Measurements from ENCODE around the gene PES1. TPM values are rescaled to one million over a fixed set of nuclear protein-coding genes. Genes with fewer than 3 reads are reported as not detected.
A peak's percentile ranks its signal among the peaks of the same experiment; 100 is the strongest.

PES1 gene
- total and polyA plus RNA-seq, 2 donors (not counting 3 experiments of a cell fraction or from before 2014, with no cell fraction given) = 110 to 135 TPM

DNA sequence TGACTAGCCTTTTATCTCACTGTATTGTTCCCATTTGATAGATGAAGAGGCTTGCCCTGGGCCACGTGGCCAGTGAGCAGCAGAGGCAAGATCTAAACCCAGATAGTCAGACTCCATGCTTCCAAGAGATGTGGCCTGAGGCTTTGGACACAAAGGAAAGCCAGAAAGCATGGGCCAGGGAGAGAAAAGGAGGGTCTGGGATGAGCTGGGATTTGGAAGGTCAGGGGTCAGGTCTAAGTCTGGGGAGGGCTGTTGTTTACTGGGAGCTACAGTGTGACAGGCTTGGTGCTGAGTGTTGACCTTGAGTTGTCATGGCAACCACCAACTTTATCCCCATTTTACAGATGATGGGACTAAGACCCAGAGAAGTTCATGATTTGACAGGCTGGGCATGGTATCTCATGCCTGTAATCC lies 46.0 kb upstream of the PES1 start:
- no peak overlapping the region for H3K27ac ChIP-seq (ENCODE audit: insufficient read depth, low read depth, low read length)
- no peaks in the 10 kb centered on the region for H3K9me1 ChIP-seq (replicated peaks; ENCODE audit: control insufficient read depth, extremely low read depth, insufficient read depth, low read length)
- TF ChIP-seq MYC (IDR thresholded peaks at IDR 0.05; ENCODE audit: low read depth, low read length) = no peak
- TF ChIP-seq, protein P1, sequence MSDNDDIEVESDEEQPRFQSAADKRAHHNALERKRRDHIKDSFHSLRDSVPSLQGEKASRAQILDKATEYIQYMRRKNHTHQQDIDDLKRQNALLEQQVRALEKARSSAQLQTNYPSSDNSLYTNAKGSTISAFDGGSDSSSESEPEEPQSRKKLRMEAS (IDR thresholded peaks at IDR 0.05; ENCODE audit: insufficient read depth, insufficient read length) = no peak
- peak; percentile 66 for TF ChIP-seq GATA2 (IDR thresholded peaks at IDR 0.05; ENCODE audit: insufficient read depth, insufficient read length, low read depth, low read length)
- BruUV-seq (replicated peaks) = no TSS peak
- peaks cover 52% of the 10 kb centered on the region for H3K79me2 ChIP-seq (ENCODE audit: control insufficient read depth, insufficient read depth, low read length)
- H3K9me3 ChIP-seq (replicated peaks; ENCODE audit: control insufficient read depth, insufficient read depth, low read length) = no peaks in the 10 kb centered on the region
- H3K4me3 ChIP-seq (replicated peaks in 1 of 3; ENCODE audit: insufficient read depth in 1 of 3, low read depth in 1 of 3, low read length in 3 of 3) = peak overlapping the region in 2 of 3 experiments; percentile 68 to 85
- no peaks in the 10 kb centered on the region for H3K36me3 ChIP-seq (ENCODE audit: control insufficient read depth in 2 of 2, extremely low read depth in 1 of 2, insufficient read depth in 2 of 2, low read length in 2 of 2)
- no peaks in the 10 kb centered on the region for H4K20me1 ChIP-seq (replicated peaks; ENCODE audit: control insufficient read depth, extremely low read depth, insufficient read depth, low read length)
- H3K4me2 ChIP-seq (ENCODE audit: insufficient read depth, low read length) = peak overlapping the region; percentile 95
- intact Hi-C loops (cut with micrococcal nuclease) (no loop called here), dilution Hi-C loops (cut with MboI; ENCODE audit: extremely low pct_ligation_motif_present, low sequenced_read_pairs) (no loop called here)
- H3K4me1 ChIP-seq (ENCODE audit: control insufficient read depth, extremely low read depth, insufficient read depth, low read length) = peaks cover 31% of the 10 kb centered on the region
- ChIA-PET CTCF (interaction anchor here (0.6 to 2.4 kb wide), 3 partner anchors 29 to 117 kb away, joined by 3 to 17 read pairs (median 3); no protein-coding TSS in a partner anchor), POLR2A (no interaction called here)
- H3K9ac ChIP-seq (replicated peaks; ENCODE audit: extremely low read depth, insufficient read depth, low read length) = no peak overlapping the region
- DNase-seq (ENCODE audit: low read depth, low spot score) = peak; percentile 11
- FAIRE-seq = no peak
- H2AFZ ChIP-seq (ENCODE audit: low read depth, low read length) = no peak overlapping the region
- no peaks in the 10 kb centered on the region for H3K27me3 ChIP-seq (ENCODE audit: control insufficient read depth in 2 of 2, insufficient read depth in 2 of 2, low read length in 2 of 2)

DNA sequence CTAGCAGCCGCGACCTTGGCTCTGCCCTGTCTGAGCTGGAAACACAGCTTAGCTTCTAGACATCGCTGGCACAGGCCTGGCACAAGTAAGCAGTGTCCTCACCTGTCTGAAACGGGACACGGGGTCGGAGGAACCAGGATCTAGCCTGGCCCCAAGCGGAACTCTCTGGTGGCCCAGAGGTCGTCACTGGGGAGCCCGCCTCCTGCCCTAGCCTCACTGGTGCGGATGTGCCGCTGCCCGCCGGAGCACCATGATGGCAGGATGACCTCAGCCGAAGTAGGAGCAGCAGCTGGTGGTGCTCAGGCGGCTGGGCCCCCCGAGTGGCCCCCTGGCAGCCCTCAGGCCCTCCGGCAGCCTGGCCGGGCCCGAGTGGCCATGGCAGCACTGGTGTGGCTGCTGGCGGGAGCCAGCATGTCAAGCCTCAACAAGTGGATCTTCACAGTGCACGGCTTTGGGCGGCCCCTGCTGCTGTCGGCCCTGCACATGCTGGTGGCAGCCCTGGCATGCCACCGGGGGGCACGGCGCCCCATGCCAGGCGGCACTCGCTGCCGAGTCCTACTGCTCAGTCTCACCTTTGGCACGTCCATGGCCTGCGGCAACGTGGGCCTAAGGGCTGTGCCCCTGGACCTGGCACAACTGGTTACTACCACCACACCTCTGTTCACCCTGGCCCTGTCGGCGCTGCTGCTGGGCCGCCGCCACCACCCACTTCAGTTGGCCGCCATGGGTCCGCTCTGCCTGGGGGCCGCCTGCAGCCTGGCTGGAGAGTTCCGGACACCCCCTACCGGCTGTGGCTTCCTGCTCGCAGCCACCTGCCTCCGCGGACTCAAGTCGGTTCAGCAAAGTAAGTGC lies 44.7 kb upstream of the PES1 start:
- peak overlapping the region; percentile 52 to 85 (median 68) for H3K4me3 ChIP-seq (replicated peaks in 1 of 3; ENCODE audit: insufficient read depth in 1 of 3, low read depth in 1 of 3, low read length in 3 of 3)
- peak overlapping the region; percentile 54 for H3K27ac ChIP-seq (ENCODE audit: insufficient read depth, low read depth, low read length)
- peak overlapping the region; percentile 65 for H2AFZ ChIP-seq (ENCODE audit: low read depth, low read length)
- peaks cover 31% of the 10 kb centered on the region for H3K4me1 ChIP-seq (ENCODE audit: control insufficient read depth, extremely low read depth, insufficient read depth, low read length)
- DNase-seq (ENCODE audit: low read depth, low spot score) (peak; percentile 31), FAIRE-seq (peak; percentile 71)
- TF ChIP-seq FOS (IDR thresholded peaks at IDR 0.05; ENCODE audit: borderline replicate concordance, insufficient read depth, low read length) = no peak
- TF ChIP-seq, protein P2, sequence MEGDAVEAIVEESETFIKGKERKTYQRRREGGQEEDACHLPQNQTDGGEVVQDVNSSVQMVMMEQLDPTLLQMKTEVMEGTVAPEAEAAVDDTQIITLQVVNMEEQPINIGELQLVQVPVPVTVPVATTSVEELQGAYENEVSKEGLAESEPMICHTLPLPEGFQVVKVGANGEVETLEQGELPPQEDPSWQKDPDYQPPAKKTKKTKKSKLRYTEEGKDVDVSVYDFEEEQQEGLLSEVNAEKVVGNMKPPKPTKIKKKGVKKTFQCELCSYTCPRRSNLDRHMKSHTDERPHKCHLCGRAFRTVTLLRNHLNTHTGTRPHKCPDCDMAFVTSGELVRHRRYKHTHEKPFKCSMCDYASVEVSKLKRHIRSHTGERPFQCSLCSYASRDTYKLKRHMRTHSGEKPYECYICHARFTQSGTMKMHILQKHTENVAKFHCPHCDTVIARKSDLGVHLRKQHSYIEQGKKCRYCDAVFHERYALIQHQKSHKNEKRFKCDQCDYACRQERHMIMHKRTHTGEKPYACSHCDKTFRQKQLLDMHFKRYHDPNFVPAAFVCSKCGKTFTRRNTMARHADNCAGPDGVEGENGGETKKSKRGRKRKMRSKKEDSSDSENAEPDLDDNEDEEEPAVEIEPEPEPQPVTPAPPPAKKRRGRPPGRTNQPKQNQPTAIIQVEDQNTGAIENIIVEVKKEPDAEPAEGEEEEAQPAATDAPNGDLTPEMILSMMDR (IDR thresholded peaks at IDR 0.05; ENCODE audit: extremely low read depth in 1 of 2, insufficient read depth in 1 of 2, low read depth in 1 of 2, low read length in 2 of 2) = peak in 1 of 2 donors; percentile 5
- H3K4me2 ChIP-seq (ENCODE audit: insufficient read depth, low read length) = peak overlapping the region; percentile 95
- H3K27me3 ChIP-seq (ENCODE audit: control insufficient read depth in 2 of 2, insufficient read depth in 2 of 2, low read length in 2 of 2) = no peaks in the 10 kb centered on the region
- peaks cover 45% of the 10 kb centered on the region for H3K79me2 ChIP-seq (ENCODE audit: control insufficient read depth, insufficient read depth, low read length)
- H3K36me3 ChIP-seq (ENCODE audit: control insufficient read depth in 2 of 2, extremely low read depth in 1 of 2, insufficient read depth in 2 of 2, low read length in 2 of 2) = no peaks in the 10 kb centered on the region
- POLR2A ChIA-PET = interaction anchor here (0.6 to 1.6 kb wide), 3 partner anchors 14 to 1102 kb away, joined by 3 to 9 read pairs (median 6); no protein-coding TSS in a partner anchor
- H3K9me3 ChIP-seq (replicated peaks; ENCODE audit: control insufficient read depth, insufficient read depth, low read length) = no peaks in the 10 kb centered on the region
- intact Hi-C loops (cut with micrococcal nuclease) = no loop called here
- peak overlapping the region; percentile 79 for H3K9ac ChIP-seq (replicated peaks; ENCODE audit: extremely low read depth, insufficient read depth, low read length)
- H4K20me1 ChIP-seq (replicated peaks; ENCODE audit: control insufficient read depth, extremely low read depth, insufficient read depth, low read length) = no peaks in the 10 kb centered on the region
- CTCF ChIA-PET = interaction anchor here (1.0 to 4.4 kb wide), 15 partner anchors 9 to 118 kb away, joined by 3 to 486 read pairs (median 17); partner anchors contain the start of genes DUSP18, OSBP2 and TCN2
- H3K9me1 ChIP-seq (replicated peaks; ENCODE audit: control insufficient read depth, extremely low read depth, insufficient read depth, low read length) = no peaks in the 10 kb centered on the region
- dilution Hi-C loops (cut with MboI; ENCODE audit: extremely low pct_ligation_motif_present, low sequenced_read_pairs) = no loop called here
- no TSS peak for BruUV-seq (replicated peaks)

Data from endothelial cell of umbilical vein (primary cell).